IMR-90 (cell line): Measurements from ENCODE around the gene LRCH3.
"Not testable (repeated sequence)": the region's sequence is repeated elsewhere in the genome, so short reads cannot be mapped to it uniquely, and the experiment has no call there.

Source experiments
- BHLHE40 ChIP-seq: fragments of 150-350 bp; IDR thresholded peaks from 2 replicates; pipeline ENCODE4 v1.6.1; 2016; ENCODE audit warnings: mild to moderate bottlenecking, low read depth, low read length
- CEBPB ChIP-seq: IDR thresholded peaks from 2 replicates; pipeline ENCODE4 v1.6.1; 2012; ENCODE audit warnings: low read depth, low read length, improper control_type of control experiment
- CHD1 ChIP-seq: IDR thresholded peaks from 2 replicates; pipeline ENCODE4 v1.6.1; 2012; ENCODE audit warnings: low read depth, low read length, improper control_type of control experiment
- CTCF ChIP-seq: conservative IDR thresholded peaks from 2 replicates; pipeline ENCODE4 v1.5.1; 2012; ENCODE audit warnings: mild to moderate bottlenecking, low read depth, low read length, improper control_type of control experiment
- FOS ChIP-seq: fragments of 150-350 bp; IDR thresholded peaks from 2 replicates; pipeline ENCODE4 v1.6.1; 2016; ENCODE audit warnings: low read depth, low read length
- MAZ ChIP-seq: IDR thresholded peaks from 2 replicates; pipeline ENCODE4 v1.6.1; 2012; ENCODE audit warnings: low read depth, mild to moderate bottlenecking, low read length, improper control_type of control experiment, moderate library complexity, borderline replicate concordance
- POLR2A ChIP-seq: IDR thresholded peaks from 2 replicates; pipeline ENCODE4 v1.6.1; 2012; ENCODE audit warnings: mild to moderate bottlenecking, low read depth, low read length
- RAD21 ChIP-seq: IDR thresholded peaks from 2 replicates; pipeline ENCODE4 v1.6.1; 2012; ENCODE audit warnings: low read length, improper control_type of control experiment
- RFX5 ChIP-seq: IDR thresholded peaks from 2 replicates; pipeline ENCODE4 v1.8.0; 2012; ENCODE audit warnings: low read depth, mild to moderate bottlenecking, low read length, moderate library complexity
- SMC3 ChIP-seq: fragments of 150-350 bp; IDR thresholded peaks from 2 replicates; pipeline ENCODE4 v1.6.1; 2016; ENCODE audit warnings: low read depth, mild to moderate bottlenecking, antibody characterized with exemption, low read length, moderate library complexity
- USF2 ChIP-seq: fragments of 150-350 bp; IDR thresholded peaks from 2 replicates; pipeline ENCODE4 v1.6.1; 2017; ENCODE audit warnings: mild to moderate bottlenecking, antibody characterized with exemption, low read length, low read depth

GRCh38 chr3:197927578-197927977, 136.5 kb downstream of the LRCH3 start:
- not testable (repeated sequence) for TF ChIP-seq CHD1, CTCF, FOS, POLR2A, SMC3, RFX5, RAD21, BHLHE40, USF2, CEBPB, MAZ
